Measurements from ENCODE around the gene QRSL1. TPM values are rescaled to one million over a fixed set of nuclear protein-coding genes. Genes with fewer than 3 reads are reported as not detected.

Gene QRSL1
- total RNA-seq, 1 donor from 2014 or later, result 18.3 TPM

DNA sequence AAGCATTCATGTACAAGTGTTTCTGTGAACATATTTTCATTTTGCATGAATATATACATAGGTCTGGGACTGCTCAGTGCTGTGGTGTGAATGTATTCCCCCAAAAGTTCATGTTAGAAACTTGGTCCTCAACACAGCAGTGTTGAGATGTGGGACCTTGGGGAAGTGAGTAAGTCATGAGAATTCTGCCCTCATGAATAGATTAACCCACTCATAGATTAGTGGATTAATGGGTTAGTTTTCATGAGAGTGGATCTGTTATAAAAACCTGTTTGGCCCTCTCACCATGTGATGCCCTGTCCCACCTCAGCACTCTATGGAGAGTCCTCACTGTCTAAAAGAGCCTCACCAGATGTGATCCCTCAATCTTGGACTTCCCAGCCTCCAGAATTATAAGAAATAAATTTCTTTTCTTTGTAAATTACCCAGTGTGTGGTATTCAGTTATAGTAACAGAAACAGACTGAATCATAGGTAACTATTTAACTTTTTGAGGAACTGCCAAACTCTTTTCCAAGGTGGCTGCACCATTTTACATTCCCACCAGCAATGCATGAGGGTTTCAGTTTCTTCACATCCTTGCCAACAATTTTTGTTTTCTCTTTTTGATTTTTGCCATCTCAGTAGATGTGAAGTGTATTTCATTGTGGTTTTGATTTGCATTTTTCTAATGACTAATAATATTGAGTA is 45.3 kb downstream of the QRSL1 start:
- no peak overlapping the region for H3K4me3 Mint-ChIP-seq (ENCODE audit: low read depth)
- no peak for TF ChIP-seq CTCF (IDR thresholded peaks at IDR 0.05; ENCODE audit: unreplicated experiment)
- no peak overlapping the region for H3K27ac Mint-ChIP-seq

GRCh38 chr6:106677282-106677681 is 47.9 kb downstream of the QRSL1 start:
- Mint-ChIP-seq H3K4me3 (ENCODE audit: low read depth) (no peak overlapping the region), H3K9me3 (ENCODE audit: low read depth) (peaks cover 8% of the 10 kb centered on the region), H3K36me3 (ENCODE audit: insufficient read depth) (peaks cover 4% of the 10 kb centered on the region), H3K27ac (no peak overlapping the region), H3K4me1 (ENCODE audit: low read depth) (peaks cover 3% of the 10 kb centered on the region), H3K27me3 (no peaks in the 10 kb centered on the region)
- no peak for DNase-seq (ENCODE audit: low spot score, unreplicated experiment)
- TF ChIP-seq CTCF (IDR thresholded peaks at IDR 0.05; ENCODE audit: unreplicated experiment), result no peak

More for the DNA sequence above, 45.3 kb downstream of the QRSL1 start:
- peaks cover 4% of the 10 kb centered on the region for H3K36me3 Mint-ChIP-seq (ENCODE audit: insufficient read depth)
- peaks cover 4% of the 10 kb centered on the region for H3K9me3 Mint-ChIP-seq (ENCODE audit: low read depth)
- DNase-seq (ENCODE audit: low spot score, unreplicated experiment), result no peak
- no peaks in the 10 kb centered on the region for H3K27me3 Mint-ChIP-seq
- peaks cover 3% of the 10 kb centered on the region for H3K4me1 Mint-ChIP-seq (ENCODE audit: low read depth)

DNA sequence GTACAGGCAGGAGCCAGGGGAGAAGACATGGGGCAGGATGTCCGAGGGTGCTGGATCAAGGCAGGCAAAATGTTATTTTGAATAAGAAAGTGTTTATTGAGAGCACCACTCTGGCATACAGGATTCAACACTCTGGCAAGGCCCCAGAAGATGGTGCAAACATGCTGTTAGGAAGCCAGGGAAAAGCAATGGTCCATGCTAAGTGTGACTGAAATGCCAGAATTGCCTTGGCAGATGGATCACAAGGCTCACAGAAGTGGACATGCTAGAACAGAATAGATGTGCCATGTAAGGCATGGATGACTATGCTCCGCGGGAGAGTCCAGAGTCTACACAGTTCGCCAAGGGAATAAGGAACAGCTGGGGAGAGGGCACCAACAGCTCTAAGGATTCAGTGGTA is 54.6 kb downstream of the QRSL1 start:
- H3K4me1 Mint-ChIP-seq (ENCODE audit: low read depth), result peaks cover 3% of the 10 kb centered on the region
- DNase-seq (ENCODE audit: low spot score, unreplicated experiment), result no peak
- TF ChIP-seq CTCF (IDR thresholded peaks at IDR 0.05; ENCODE audit: unreplicated experiment), result no peak
- H3K36me3 Mint-ChIP-seq (ENCODE audit: insufficient read depth), result no peaks in the 10 kb centered on the region
- no peak overlapping the region for H3K27ac Mint-ChIP-seq
- H3K4me3 Mint-ChIP-seq (ENCODE audit: low read depth), result no peak overlapping the region
- peaks cover 4% of the 10 kb centered on the region for H3K9me3 Mint-ChIP-seq (ENCODE audit: low read depth)
- H3K27me3 Mint-ChIP-seq, result no peaks in the 10 kb centered on the region

- Mint-ChIP-seq H3K27me3 (no peaks in the 10 kb centered on the region), H3K9me3 (ENCODE audit: low read depth) (peaks cover under 1% of the 10 kb centered on the region), H3K4me3 (ENCODE audit: low read depth) (no peak overlapping the region), H3K4me1 (ENCODE audit: low read depth) (peaks cover 3% of the 10 kb centered on the region), H3K27ac (no peak overlapping the region), H3K36me3 (ENCODE audit: insufficient read depth) (no peaks in the 10 kb centered on the region)
- TF ChIP-seq CTCF (IDR thresholded peaks at IDR 0.05; ENCODE audit: unreplicated experiment), result no peak
- DNase-seq (ENCODE audit: low spot score, unreplicated experiment), result no peak
Observed at GRCh38 chr6:106685833-106686232, 56.5 kb downstream of the QRSL1 start.

- no peak for DNase-seq (ENCODE audit: low spot score, unreplicated experiment)
- H3K4me1 Mint-ChIP-seq (ENCODE audit: low read depth), result peaks cover 11% of the 10 kb centered on the region
- no peaks in the 10 kb centered on the region for H3K27me3 Mint-ChIP-seq
- no peak overlapping the region for H3K4me3 Mint-ChIP-seq (ENCODE audit: low read depth)
- TF ChIP-seq CTCF (IDR thresholded peaks at IDR 0.05; ENCODE audit: unreplicated experiment), result no peak
- no peak overlapping the region for H3K27ac Mint-ChIP-seq
- H3K9me3 Mint-ChIP-seq (ENCODE audit: low read depth), result no peaks in the 10 kb centered on the region
- H3K36me3 Mint-ChIP-seq (ENCODE audit: insufficient read depth), result no peaks in the 10 kb centered on the region
Observed at GRCh38 chr6:106688177-106688951, 59.0 kb downstream of the QRSL1 start.

Measured in progenitor cell of endocrine pancreas (in vitro differentiated cells).